ENCODE measurements around the gene RANBP10.

The RANBP10 gene

DNA sequence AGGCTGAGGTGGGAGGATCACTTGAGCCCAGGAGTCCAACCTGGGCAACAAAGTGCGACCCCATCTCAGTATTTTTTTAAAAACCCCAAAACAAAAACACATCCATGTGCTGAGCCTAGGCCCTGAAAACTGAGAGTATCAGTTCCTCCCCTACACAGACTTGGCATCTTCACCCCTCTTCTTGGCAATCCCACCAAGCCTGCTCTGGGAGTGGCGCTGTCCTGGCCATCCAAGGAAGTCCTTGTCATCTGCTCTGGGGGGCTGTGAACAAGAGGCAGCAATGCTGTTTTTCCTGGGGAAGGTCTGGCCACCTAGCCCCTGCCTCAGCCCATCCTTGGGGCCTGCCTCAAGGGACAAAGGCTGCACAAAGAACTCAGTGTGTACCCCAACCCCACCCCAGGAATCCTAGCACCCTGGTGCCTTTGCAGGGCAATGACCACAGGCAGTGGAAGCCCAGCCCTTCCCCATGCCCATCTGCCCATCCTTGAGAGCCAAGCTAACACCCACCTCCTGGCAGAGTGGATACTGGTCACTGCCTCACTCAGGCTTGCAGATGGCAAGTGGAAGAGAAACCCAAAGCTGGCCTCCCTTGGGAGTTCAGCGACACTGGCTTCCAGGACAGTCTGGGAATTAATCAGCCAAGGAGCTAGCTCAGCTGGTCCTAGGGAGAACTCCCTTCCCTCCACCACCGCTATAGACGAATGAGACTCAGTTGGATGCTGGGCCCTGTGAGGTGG lies 72.5 kb downstream of the RANBP10 start:
- no peak overlapping the region for H3K4me3 ChIP-seq (ENCODE audit: low read depth, low read length)
- TF ChIP-seq, protein P1, sequence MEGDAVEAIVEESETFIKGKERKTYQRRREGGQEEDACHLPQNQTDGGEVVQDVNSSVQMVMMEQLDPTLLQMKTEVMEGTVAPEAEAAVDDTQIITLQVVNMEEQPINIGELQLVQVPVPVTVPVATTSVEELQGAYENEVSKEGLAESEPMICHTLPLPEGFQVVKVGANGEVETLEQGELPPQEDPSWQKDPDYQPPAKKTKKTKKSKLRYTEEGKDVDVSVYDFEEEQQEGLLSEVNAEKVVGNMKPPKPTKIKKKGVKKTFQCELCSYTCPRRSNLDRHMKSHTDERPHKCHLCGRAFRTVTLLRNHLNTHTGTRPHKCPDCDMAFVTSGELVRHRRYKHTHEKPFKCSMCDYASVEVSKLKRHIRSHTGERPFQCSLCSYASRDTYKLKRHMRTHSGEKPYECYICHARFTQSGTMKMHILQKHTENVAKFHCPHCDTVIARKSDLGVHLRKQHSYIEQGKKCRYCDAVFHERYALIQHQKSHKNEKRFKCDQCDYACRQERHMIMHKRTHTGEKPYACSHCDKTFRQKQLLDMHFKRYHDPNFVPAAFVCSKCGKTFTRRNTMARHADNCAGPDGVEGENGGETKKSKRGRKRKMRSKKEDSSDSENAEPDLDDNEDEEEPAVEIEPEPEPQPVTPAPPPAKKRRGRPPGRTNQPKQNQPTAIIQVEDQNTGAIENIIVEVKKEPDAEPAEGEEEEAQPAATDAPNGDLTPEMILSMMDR (conservative IDR thresholded peaks at IDR 0.05; ENCODE audit: low read depth, low read length), result no peak
- DNase-seq (ENCODE audit: low read depth), result no peak

DNA sequence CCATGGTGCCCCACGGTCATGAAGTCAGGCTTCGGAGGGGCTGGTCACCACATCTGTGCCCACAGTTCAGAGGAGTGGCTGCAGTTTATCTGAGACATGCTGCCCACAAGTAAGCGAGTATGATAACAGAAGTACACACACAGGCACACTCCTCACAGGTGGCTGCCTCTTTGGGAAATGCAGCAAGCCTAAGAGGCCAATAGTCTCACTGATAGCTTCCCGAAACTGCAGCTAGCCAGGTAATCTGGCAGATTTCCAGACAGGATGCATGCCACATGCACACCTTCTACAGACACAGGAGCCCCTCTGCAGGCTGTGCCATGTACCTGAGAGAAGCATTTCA lies 74.6 kb downstream of the RANBP10 start:
- H3K4me3 ChIP-seq (ENCODE audit: low read depth, low read length), result no peak overlapping the region
- TF ChIP-seq, protein P1 (conservative IDR thresholded peaks at IDR 0.05; ENCODE audit: low read depth, low read length), result no peak
- DNase-seq (ENCODE audit: low read depth), result no peak

DNA sequence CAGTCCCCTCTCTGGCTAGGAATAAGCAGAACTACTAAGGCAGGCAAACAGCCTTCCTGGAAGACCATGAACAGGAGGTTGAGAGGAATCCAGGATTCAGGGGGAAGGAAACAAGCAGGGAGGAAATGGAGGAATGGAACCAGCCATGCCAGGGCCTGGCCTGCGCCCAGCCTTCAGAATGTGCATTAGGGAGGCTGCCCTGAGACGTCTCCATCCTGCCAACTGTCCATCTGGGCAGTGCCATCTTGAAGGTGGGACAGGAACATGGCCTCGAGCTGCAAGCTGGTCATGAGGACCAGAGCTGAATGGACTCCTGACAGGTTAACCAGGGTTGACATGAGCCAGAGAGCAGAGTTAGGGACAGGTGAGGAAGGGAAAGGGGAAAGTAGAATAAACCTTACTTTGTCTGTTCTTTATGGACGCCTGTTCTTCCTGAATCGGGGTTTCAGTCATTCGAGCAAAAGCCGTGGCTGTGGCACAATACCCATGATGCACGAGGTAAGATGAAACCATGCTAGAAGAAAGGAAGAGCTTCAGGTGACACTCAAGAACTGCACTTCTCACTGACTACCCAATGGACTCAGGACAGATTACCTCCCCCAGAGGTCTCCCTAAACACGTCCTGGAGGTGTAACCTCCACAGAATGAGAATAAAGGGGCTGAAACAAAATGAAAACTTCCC lies 75.1 kb downstream of the RANBP10 start:
- TF ChIP-seq, protein P1 (conservative IDR thresholded peaks at IDR 0.05; ENCODE audit: low read depth, low read length), result no peak
- H3K4me3 ChIP-seq (ENCODE audit: low read depth, low read length), result no peak overlapping the region
- DNase-seq (ENCODE audit: low read depth), result no peak

DNA sequence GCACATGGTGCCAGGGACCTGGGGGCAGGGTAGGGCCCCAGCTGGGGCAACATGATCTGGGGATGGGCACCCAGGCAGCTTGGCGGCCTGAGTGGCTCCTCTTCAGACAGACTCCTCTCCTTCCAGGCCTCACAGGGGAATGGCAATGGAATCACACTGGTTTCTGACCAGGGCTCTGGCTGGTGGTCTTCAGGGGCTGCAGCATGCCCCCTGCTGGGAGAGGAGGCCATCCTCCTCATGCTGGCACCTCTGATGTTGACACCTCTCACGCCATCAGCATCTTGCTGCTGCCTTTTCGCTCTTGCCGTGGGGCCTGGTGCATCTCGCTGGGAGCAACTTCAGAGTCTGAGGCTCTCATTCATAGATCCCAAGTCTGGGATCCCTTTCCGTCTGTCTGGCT lies 76.0 kb downstream of the RANBP10 start:
- no peak overlapping the region for H3K4me3 ChIP-seq (ENCODE audit: low read depth, low read length)
- TF ChIP-seq, protein P1 (conservative IDR thresholded peaks at IDR 0.05; ENCODE audit: low read depth, low read length), result no peak
- no peak for DNase-seq (ENCODE audit: low read depth)

DNA sequence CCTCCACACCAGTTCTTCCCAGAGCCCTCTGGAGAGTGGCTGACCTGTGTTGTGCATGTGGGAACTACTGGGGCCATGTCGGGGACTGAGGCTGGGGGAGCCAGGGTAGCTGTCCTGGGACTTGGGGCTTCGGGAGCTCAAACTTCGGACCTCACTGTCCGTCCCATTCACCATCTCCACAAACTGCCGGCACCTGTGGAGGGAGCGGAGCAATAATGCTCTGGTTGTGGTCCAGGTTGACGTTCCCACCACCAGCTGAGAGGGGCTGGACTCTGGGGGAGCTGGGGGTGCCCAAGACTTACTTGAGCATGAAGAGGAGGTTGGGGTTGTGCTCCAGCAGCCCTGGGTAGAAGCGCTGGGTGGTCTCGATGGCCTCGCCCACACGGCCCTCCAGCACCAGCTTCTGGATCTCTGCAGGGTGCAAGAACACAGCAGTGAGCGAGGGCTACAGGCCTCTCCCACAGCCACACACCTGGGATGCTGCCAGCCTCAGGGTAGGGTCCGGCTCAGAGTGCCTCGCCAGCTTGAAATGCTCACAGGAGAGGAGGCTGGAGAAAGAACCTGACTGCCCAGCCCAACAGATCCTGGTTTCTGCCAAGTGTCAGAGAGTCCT lies 76.6 kb downstream of the RANBP10 start:
- H3K4me3 ChIP-seq (ENCODE audit: low read depth, low read length), result no peak overlapping the region
- TF ChIP-seq, protein P1 (conservative IDR thresholded peaks at IDR 0.05; ENCODE audit: low read depth, low read length), result no peak
- DNase-seq (ENCODE audit: low read depth), result no peak

DNA sequence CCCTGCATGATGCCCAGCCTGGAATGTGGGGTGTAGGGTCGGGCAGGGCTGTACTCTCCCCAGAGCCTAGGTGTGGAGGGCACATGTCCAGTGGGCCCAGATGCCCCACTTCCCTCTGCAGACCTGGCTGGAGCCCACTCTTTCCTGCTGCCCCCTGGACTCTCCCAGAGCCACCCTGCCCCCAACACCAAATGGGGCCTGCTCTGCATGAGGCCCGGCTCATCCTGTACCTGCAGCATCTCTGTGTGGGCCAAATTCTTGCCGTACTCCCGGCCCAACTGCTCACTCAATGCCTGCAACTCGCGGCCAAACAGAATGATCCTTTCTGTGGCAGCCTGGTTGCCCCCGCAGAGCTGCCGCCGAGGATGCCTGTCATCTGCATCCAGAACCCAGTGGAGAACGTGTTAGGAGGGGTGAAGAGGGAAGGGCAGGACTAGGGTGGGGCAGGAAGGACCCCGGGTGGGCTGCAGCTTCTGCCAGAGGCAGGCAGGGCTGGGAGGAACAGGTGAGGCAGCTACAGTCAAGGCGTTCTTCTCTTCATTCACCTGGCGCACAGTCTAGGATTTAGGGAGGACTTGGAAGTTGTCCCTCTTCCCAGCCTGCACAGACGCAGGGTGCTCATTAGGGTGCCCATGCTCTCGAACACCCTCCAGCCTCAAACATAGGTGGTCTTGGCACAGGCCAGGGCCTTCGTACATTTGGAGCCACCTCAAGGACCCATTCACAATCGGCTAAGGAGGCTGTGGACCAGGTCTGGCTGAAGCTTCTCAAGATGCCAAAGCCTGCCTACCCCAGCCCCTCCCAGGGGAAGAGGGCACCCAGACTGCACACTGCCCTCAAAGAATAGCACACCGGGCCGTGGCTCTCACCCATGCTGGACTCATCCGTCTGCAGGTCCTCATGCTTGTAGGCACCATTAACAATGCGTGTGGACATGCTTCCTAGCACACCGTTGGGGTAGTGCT lies 78.6 kb downstream of the RANBP10 start:
- no peak for DNase-seq (ENCODE audit: low read depth)
- TF ChIP-seq, protein P1 (conservative IDR thresholded peaks at IDR 0.05; ENCODE audit: low read depth, low read length), result no peak
- no peak overlapping the region for H3K4me3 ChIP-seq (ENCODE audit: low read depth, low read length)
